HG03025 (cell line): ENCODE measurements around the gene GDF15.
"Not testable (repeated sequence)": the region's sequence is repeated elsewhere in the genome, so short reads cannot be mapped to it uniquely, and the experiment has no call there.

ENCODE experiments used
- ATAC-seq: cut with Tn5 transposase; IDR thresholded peaks from one replicate; pipeline ENCODE4 v1.9.1; 2021; ENCODE audit warnings: mild to moderate bottlenecking, moderate library complexity; ENCODE audit not compliant: unreplicated experiment, low FRiP score

GDF15 gene

DNA sequence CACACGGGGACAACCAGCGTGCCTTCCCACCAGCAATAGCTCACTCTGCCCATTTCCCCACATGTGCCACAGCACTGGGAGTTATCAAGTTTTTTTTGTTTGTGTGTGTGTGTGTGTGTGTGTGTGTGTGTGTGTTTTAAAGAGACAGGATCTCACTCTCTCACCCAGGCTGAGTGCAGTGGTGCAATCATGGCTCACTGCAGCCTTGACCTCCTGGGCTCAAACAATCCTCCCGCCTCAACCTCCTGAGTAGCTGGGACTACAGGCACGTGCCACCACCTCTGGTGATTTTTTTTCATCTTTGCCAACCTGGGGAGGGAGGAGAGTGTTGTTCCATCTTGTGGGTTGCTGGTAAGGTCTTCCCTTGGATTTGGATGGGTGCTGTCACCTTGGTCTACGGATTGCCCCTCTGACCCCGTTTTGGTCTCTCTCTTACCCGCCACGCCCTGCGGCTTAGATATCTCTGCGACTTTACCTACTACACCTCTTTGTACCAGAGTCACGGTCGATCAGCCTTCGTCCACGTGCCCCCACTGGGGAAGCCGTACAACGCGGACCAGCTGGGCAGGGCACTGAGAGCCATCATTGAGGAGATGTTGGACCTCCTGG lies 22.9 kb upstream of the GDF15 start:
- no peak for ATAC-seq

DNA sequence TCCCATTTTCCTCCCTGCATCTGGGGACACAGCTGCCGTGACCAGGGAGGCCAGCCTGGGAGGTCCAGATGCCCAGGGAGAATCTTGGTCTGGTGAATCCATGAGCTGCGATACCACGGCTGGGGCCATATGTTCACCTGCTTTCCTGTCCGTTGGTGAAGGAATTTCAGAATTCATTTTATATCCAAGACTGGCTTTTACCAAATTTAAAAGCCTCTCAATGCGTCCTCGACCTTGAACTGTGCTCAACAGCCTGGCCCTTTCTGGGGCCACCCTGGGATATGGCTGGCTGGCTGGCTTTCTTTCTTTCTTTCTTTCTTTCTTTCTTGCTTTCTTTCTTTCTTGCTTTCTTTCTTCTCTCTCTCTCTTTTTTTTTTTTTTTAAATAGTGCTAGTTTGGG lies 22.2 kb upstream of the GDF15 start:
- no peak for ATAC-seq

DNA sequence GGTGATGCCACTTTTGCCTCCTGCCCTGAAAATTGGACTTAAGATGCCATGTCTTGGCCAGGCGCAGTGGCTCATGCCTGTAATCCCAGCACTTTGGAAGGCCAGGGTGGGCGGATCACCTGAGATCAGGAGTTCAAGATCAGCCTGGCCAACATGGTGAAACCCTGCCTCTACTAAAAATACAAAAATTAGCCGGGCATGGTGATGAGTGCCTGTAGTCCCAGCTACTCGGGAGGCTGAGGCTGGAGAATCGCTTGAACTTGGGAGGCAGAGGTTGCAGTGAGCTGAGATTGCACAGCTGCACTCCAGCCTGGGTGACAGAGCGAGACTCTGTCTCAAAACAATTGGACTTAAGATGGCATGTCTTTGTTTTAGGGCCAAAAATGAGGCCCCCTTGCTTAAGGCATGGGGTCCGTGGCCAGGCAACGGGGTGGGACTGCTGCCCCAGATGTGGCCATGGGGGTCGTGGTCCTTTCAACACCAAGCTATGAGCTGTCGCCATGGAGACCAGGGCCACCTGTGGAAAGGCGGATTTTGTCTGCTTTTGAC lies 21.6 kb upstream of the GDF15 start:
- ATAC-seq, result not testable (repeated sequence)

DNA sequence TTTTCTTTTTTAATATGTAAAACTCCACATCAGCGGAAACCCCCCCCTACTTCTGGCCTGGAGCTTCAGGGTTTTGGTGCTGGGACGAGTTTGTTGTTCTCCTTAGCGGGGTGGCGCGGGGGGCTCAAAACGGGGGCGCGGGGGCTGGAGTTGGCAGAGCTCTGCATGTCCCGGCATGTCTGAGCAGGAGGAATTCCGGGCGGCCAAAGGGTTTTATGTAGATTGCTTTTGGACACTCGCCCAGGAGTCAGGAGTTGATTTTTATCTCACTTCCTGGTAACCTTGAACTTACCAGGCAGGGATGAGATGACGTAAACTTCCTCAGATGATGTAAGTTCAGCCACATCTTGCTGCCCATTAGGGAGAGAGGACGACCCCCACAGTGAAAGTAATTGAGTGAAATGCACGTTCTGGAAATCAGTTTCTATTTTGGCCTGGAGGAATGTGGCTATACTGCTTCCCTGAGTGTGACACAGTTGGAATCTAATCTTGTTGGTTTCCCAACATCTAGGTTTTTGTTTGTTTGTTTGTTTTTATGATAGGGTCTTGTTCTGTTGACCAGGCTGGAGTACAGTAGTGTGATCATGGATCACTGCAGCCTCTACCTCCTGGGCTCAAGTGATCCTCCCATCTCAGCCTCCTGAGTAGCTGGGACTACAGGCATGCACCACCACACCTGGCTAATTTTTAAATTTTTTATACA lies 21.0 kb upstream of the GDF15 start:
- no peak for ATAC-seq

DNA sequence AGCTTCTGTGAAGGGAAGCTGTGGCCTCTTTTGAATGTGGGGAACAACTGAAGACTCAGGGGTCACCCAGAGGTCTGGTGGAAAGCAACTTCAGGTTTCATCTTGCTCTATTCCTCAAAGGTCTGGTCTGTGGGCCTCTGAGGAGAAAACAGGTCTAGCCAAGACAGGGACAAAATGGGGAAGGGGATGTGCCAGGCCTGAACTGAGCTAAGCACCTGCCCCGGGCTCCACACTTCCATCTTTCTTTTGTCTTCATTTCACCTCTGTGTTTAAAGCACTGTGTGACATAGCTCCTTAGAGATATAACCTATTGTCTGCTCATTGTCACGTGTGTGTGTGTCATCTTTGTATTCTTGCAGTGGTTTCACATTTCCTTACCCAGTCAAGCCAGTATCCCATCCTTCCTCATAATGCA lies 19.9 kb upstream of the GDF15 start:
- no peak for ATAC-seq

DNA sequence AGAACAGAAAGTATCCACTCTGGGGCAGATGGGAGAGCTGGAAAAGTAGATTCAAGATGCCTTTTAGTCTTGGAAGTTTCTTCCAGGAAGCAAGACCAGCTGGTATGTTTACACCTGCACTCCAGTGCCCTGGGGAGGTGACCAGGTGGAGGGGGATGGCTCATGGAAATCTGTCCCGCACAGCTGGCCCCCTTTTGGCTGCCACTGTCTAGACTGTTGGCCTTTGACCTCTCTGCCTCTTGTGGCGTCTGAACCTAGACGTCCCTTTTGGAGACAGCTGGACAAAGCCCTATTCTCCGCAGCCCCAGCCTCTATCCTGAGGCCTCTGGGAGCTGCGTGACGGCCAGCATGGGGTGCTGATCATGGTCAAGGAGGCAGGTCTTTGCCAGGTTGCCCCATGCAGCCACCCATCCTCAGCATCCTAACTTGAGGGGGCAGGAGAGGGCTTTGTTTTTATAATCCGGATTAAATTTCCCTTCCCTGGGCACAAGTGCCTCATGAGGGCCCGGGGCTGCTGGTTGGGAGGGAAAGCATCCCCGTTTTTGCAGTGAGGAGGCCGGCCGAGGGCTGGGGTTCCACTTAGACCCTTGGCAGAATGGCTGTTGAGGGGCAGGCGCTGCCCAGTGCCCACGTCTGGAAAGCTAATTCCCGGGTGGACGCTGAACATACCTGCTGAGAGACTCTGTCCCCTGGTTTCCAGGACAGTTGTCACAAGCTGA lies 17.3 kb upstream of the GDF15 start:
- no peak for ATAC-seq

DNA sequence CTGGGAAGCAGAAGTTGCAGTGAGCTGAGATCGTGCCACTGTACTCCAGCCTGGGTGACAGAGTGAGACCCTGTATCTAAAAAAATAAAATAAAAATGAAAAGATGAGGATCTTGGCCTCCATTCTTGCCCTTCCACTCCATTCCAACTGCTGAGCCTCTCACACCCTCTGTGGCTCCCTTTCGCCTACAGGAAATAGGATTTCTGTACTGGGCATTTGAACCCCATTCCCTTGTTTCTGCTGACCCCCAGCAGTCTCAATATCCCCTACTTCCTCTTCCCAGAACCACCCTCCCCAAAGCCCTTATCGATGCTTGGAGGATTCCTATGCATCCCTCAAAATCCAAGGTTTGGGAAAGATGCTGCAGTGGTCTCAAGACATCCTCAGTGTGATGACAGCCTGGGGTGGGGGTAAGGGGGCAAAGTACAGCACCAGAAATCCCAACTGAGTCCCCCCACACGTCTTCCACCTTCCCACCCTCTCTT lies 12.5 kb upstream of the GDF15 start:
- no peak for ATAC-seq

DNA sequence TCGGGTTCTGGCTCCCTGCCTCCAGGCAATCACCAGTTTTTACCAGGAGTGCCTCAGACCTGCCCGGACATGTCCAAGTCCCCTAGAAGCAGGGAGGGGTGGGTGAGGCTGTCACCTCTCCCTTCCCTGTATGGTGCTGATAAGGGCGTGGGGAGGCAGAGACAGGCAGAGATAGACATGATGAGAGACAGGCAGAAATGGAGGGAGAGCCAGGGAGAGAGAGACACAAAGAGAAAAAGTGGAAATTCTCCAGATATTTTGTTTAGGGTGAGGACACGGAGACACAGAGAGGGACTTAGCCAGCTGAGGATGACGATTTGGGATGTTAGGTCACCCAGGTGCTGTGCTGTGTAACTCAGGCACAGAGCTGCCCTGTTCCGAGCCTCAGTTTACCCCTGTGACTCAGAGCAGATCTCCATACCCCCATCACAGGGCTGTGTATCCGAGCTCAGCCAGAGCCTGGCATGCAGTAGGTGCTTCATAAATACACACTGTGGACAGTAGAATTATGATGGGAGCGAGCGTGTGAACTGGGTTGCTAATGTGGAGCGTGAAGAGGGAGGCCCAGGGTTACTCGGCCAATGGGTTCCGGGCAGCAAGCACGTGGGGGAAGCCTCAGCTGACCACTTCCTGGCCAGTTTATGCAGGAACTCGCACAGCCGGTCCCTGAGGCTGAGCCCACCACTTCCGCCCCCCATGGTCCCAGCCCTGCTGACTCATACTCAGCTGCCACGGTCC lies 11.9 kb upstream of the GDF15 start:
- ATAC-seq, result no peak

DNA sequence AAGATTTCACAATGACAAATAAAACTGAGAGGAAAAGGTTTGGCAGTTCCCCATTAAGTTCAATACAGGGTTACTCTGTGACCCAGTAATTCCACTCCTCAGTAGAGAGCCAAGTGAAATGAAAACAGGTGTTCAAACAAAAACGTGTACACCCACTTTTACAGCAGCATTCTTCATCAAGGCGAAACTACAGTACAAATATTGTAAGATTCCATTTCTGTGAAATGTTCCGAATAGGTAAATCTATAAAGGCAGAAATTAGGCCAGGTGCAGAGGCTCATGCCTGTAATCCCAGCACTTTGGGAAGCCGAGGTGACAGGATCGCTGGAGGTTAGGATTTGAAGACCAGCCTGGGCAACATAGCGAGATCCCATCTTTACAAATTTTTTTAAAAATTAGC lies 8.9 kb upstream of the GDF15 start:
- no peak for ATAC-seq

DNA sequence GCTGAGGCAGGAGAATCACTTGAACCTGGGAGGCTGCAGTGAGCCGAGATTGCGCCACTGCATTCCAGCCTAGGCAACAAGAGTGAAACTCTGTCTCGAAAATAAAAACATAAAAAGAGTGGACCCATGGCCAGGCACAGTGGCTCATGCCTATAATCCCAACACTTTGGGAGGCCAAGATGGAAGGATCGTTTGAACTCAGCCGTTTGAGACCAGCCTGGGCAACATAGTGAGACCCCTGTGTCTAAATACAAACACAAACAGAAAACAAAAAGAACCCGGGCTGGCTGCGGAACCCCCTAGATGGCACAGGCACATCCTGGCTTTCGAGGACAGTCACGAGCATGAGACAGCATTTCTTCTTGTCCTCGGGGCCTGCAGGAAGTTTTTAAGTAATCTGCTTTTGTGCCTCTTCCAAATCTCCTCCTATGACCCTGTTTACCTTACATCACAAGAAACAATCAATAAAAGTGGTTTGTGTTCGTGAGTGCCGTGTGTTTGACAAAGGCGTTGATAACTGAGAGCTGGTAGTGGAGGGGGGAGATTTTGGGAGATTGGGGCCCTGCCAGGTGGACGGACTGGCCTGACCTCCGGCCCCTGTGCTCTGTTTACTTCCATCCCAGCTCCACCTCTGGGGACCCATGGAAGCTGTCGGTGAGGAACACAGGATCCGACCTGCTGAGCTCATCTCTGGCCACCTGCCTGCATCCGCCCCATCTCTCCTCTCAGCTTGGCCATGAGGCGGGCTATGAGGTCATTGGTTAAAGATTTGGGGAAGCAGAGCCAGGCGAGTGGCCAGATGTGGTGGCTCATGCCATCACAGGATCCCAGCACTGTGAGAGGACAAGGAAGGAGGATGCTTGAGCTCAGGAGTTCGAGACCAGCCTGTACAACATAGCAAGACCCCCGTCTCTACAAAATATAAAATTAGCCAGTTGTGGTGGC lies 5.9 kb upstream of the GDF15 start:
- ATAC-seq, result no peak

DNA sequence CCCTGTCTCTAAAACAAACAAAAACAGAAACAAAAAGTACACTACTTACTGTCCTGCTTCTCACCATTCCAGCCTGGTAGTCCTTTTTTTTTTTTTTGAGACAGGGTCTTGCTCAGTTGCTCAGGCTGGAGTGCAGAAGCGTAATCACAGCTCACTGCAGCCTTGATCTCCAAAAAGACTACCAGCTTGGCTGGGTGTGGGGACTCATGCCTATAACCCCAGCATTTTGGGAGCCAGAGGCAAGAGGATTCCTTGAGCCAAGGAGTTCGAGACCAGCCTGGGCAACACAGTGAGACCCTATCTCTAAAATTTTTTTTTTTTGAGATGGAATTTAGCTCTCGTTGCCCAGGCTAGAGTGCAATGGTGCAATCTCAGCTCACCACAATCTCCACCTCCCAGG lies 5.1 kb upstream of the GDF15 start:
- ATAC-seq, result no peak

DNA sequence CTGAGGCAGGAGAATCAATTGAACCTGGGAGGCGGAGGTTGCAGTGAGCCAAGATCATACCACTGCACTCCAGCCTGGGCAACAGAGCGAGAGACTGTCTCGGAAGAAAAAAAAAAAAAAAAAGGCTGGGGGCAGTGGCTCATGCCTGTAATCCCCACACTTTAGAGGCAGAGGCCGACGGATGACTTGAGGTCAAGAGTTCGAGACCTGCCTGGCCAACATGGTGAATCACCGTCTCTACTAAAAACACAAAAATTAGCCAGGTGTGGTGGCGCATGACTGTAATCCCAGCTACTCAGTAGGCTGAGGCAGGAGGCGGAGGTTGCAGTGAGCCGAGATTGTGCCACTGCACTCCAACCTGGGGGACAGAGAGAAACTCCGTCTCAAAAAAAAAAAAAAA lies 2.3 kb upstream of the GDF15 start:
- ATAC-seq, result not testable (repeated sequence)

DNA sequence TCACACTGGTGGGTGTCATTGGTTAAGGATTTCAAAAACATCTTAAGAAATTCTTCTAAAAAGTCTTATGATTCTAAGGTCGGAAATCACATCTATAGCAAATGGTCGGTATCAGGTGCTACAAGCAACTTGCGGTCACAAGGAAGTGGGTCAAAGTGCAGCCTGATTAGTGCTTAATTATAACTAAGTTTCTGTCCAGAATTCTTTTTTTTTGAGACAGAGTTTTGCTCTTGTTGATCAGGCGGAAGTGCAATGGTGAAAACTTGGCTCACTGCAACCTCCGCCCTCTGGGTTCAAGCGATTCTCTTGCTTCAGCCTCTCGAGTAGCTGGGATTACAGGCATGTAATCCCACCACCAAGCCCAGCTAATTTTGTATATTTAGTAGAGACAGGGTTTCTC lies 1.2 kb upstream of the GDF15 start:
- no peak for ATAC-seq

DNA sequence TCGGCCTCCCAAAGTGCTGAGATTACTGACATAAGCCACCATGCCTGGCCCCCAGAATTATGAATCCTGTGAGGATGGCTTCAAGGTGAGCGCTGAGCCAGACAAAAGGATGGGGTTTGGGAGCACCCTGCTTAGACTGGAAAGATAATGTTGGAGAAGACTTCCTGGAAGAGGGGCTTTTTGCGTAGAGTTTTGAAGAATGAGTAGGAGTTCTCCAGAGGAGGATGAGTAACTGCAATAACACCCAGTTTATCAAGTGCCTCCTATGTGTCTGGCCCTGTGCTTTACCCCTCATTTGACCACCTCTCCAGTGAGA lies 641 bp upstream of the GDF15 start:
- ATAC-seq, result no peak

DNA sequence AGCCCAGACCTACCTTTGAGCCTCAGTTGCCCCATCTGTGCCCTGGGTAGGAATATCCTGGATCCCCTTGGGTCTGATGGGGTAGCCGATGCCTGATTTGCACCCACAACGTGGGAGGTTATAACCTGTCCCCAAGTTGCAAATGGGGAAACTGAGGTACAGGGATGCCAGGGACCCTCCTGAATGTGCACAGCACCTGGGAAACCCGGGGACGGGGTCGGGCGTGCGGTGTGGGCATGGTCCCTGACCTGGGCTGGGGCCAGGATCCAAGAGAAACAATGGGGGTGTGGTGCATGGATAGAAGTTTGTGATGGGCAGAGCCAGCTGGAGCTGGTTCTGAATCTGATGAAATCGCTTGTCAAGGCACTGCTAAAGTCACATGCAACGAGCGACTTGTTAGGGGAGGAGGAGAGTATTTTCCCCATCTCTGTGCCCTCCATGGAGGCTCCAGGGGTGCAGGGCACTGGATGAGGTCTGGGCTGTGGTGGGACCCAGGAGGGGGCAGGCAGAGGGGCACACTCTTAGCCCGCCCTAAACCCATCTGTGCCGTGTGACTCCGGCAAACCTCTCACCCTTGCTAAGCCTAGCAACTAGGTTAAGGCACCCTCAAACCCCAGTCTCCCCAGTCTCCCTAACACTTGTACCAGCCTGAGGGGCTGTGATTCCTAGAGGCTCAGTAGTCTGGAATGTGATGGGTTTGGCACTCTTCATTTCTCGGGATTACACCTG lies 749 bp downstream of the GDF15 start:
- ATAC-seq, result no peak

DNA sequence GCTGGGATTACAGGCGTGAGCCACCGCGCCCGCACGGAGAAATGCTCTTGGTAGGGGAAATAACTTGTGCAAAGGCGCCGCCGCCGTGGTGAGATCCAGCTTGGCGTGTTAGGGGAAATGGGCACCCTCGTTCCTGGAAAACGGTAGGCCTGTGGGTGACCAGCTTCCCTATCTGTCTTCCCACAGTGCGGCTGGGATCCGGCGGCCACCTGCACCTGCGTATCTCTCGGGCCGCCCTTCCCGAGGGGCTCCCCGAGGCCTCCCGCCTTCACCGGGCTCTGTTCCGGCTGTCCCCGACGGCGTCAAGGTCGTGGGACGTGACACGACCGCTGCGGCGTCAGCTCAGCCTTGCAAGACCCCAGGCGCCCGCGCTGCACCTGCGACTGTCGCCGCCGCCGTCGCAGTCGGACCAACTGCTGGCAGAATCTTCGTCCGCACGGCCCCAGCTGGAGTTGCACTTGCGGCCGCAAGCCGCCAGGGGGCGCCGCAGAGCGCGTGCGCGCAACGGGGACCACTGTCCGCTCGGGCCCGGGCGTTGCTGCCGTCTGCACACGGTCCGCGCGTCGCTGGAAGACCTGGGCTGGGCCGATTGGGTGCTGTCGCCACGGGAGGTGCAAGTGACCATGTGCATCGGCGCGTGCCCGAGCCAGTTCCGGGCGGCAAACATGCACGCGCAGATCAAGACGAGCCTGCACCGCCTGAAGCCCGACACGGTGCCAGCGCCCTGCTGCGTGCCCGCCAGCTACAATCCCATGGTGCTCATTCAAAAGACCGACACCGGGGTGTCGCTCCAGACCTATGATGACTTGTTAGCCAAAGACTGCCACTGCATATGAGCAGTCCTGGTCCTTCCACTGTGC lies 2.4 kb downstream of the GDF15 start:
- ATAC-seq, result no peak

DNA sequence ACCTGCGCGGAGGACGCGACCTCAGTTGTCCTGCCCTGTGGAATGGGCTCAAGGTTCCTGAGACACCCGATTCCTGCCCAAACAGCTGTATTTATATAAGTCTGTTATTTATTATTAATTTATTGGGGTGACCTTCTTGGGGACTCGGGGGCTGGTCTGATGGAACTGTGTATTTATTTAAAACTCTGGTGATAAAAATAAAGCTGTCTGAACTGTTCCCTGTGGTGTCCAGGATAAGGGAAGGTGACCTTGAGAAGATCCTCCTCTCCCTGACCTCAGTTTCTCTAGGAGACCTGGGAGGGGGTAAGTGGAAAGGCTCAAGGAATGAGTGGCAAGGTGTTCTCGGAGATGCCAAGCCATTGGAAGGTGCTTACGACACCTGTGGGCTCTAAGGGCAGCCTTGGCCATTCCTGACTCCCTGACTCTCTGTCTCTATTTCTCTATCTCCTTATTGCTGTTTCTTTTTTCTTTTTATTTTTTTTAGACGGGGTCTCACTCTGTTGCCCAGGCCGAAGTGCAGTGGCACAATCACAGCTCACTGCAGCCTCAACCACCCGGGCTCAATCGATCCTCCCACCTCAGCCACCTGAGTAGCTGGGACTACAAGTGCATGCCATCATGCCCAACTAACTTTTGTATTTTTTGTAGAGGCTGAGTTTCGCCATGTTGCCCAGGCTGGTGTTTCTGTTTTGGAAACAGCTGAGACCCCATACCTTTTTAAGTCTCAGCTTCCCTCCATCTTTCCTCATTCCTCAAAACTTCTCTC lies 3.2 kb downstream of the GDF15 start:
- no peak for ATAC-seq

DNA sequence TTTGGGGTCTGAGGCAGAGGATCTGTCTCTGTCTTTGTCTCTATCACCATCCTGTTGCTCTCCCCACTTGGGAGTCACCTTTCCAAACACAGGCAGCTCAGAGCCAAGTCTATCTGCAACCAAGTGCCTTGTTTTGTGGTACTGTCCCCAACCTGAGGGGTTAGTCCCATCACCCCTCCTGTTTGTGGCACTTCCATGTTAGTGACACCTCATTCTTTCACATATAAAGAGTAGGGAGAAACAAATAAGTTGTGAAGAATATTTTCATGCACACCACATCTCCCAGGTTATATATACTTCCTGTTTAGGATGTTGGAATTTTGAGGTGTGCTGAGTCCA lies 3.7 kb downstream of the GDF15 start:
- ATAC-seq, result no peak
